ENCODE results near the gene NBEAL2. TPM values are rescaled to one million over a fixed set of nuclear protein-coding genes. Genes with fewer than 3 reads are reported as not detected.

NBEAL2 gene
- total and polyA plus RNA-seq, 10 of the 15 experiments (the other 5 are each of a cell fraction or from before 2014, with no cell fraction given): 0.07 to 127 (median 29.4) TPM

GRCh38 chr3:46947546-46947901, 31.9 kb upstream of the NBEAL2 start:
- H3K9ac ChIP-seq (ENCODE audit: control insufficient read depth, insufficient read depth, low read length): no peak overlapping the region
- H3K4me1 ChIP-seq (ENCODE audit: control insufficient read depth, insufficient read depth, low read length): peaks cover 39% of the 10 kb centered on the region
- BruUV-seq (replicated peaks): no TSS peak
- ChIA-PET SMC1A (ENCODE audit: uncharacterized antibody, unreplicated experiment) (interaction anchor here (0.6 to 17.2 kb wide), 6 partner anchors 9 to 281 kb away, joined by 3 to 298 read pairs (median 6); no protein-coding TSS in a partner anchor), POLR2A (interaction anchor here (0.8 to 10.1 kb wide), 4 partner anchors 9 to 22 kb away, joined by 3 to 163 read pairs (median 12); no protein-coding TSS in a partner anchor), CTCF (interaction anchor here (0.5 to 4.5 kb wide), 7 partner anchors 9 to 51 kb away, joined by 3 to 27 read pairs (median 3); no protein-coding TSS in a partner anchor), RAD21 (ENCODE audit: unreplicated experiment) (interaction anchor here (0.6 to 3.2 kb wide), 7 partner anchors 8 to 32 kb away, joined by 3 to 21 read pairs (median 5); partner anchors contain the start of gene NBEAL2)
- H4K20me1 ChIP-seq (ENCODE audit: control insufficient read depth, insufficient read depth): peaks cover 6% of the 10 kb centered on the region; the same call in 1 of the 2 replicates
- peaks cover 19 to 32% of the 10 kb centered on the region in 2 experiments for H3K36me3 ChIP-seq (ENCODE audit: control insufficient read depth in 2 of 2, insufficient read depth in 2 of 2, low read length in 1 of 2)
- 57% methylated on average over 4 of the region's 4 CpGs for WGBS (ENCODE audit: insufficient coverage, insufficient replicate concordance, low lambda C conversion rate, missing lambda C conversion rate)
- peaks cover 95% of the 10 kb centered on the region for H3K79me2 ChIP-seq (ENCODE audit: control insufficient read depth, insufficient read depth, low read length)
- no peaks in the 10 kb centered on the region; the same call in 2 of the 3 replicates for H3K9me3 ChIP-seq (replicated peaks; ENCODE audit: control insufficient read depth, insufficient read depth, low read length)
- no peaks in the 10 kb centered on the region for H3K27me3 ChIP-seq (replicated peaks in 1 of 2; ENCODE audit: control insufficient read depth in 2 of 2, insufficient read depth in 2 of 2, low read length in 1 of 2)
- no peak overlapping the region; the same call in 1 of the 2 replicates for H3K4me2 ChIP-seq (ENCODE audit: control insufficient read depth, insufficient read depth)
- intact Hi-C loops (cut with micrococcal nuclease; ENCODE audit: unreplicated experiment) (no loop called here), in situ Hi-C loops (cut with MboI) (no loop called here)
- 0 out of 2 replicates have a peak, but pooled peaks have one; percentile 24 for TF ChIP-seq SMARCA5 (IDR thresholded peaks at IDR 0.05)
- TF ChIP-seq, protein P1, sequence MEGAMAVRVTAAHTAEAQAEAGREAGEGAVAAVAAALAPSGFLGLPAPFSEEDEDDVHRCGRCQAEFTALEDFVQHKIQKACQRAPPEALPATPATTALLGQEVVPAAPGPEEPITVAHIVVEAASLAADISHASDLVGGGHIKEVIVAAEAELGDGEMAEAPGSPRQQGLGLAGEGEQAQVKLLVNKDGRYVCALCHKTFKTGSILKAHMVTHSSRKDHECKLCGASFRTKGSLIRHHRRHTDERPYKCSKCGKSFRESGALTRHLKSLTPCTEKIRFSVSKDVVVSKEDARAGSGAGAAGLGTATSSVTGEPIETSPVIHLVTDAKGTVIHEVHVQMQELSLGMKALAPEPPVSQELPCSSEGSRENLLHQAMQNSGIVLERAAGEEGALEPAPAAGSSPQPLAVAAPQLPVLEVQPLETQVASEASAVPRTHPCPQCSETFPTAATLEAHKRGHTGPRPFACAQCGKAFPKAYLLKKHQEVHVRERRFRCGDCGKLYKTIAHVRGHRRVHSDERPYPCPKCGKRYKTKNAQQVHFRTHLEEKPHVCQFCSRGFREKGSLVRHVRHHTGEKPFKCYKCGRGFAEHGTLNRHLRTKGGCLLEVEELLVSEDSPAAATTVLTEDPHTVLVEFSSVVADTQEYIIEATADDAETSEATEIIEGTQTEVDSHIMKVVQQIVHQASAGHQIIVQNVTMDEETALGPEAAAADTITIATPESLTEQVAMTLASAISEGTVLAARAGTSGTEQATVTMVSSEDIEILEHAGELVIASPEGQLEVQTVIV (IDR thresholded peaks at IDR 0.05; ENCODE audit: borderline replicate concordance, partially characterized antibody): no peak
- H2AFZ ChIP-seq (ENCODE audit: control insufficient read depth, low read depth, low read length): no peak overlapping the region
- H3K4me3 ChIP-seq: no peak overlapping the region
- ATAC-seq: 0 out of 3 replicates have a peak, but pooled peaks have one; percentile 5
- FAIRE-seq: no peak
- H3K27ac ChIP-seq (ENCODE audit: control insufficient read depth, insufficient read depth): peak overlapping the region; percentile 73
- DNase-seq (ENCODE audit: low read depth, low spot score): no peak

Data from GM12878 (cell line).